ENCODE data around the gene CHST4.
"Not testable (repeated sequence)": the region's sequence is repeated elsewhere in the genome, so short reads cannot be mapped to it uniquely, and the experiment has no call there.

The CHST4 gene

GRCh38 chr16:71524566-71525553 lies 1.4 kb upstream of the CHST4 start:
- DNase-seq, result no peak

GRCh38 chr16:71528257-71528656 lies 2.0 kb downstream of the CHST4 start:
- DNase-seq, result no peak

GRCh38 chr16:71528863-71529262 lies 2.6 kb downstream of the CHST4 start:
- DNase-seq, result no peak

GRCh38 chr16:71532366-71532765 lies 6.1 kb downstream of the CHST4 start:
- DNase-seq, result no peak

- DNase-seq, result no peak
Observed at GRCh38 chr16:71536752-71537499, 10.7 kb downstream of the CHST4 start.

- DNase-seq, result peak; percentile 27
Observed at GRCh38 chr16:71537643-71538042, 11.4 kb downstream of the CHST4 start.

GRCh38 chr16:71542377-71542776 lies 16.2 kb downstream of the CHST4 start:
- DNase-seq, result peak; percentile 35

GRCh38 chr16:71547168-71547567 lies 20.9 kb downstream of the CHST4 start:
- no peak for DNase-seq

GRCh38 chr16:71552698-71553503 lies 26.7 kb downstream of the CHST4 start:
- DNase-seq, result no peak

GRCh38 chr16:71555230-71555891 lies 29.1 kb downstream of the CHST4 start:
- DNase-seq, result no peak

GRCh38 chr16:71557299-71557698 lies 31.1 kb downstream of the CHST4 start:
- DNase-seq, result no peak

GRCh38 chr16:71557954-71558582 lies 31.8 kb downstream of the CHST4 start:
- DNase-seq, result no peak

GRCh38 chr16:71559855-71560254 lies 33.6 kb downstream of the CHST4 start:
- DNase-seq, result no peak

- not testable (repeated sequence) for DNase-seq
Observed at GRCh38 chr16:71561886-71562285, 35.7 kb downstream of the CHST4 start.

GRCh38 chr16:71562552-71562951 lies 36.3 kb downstream of the CHST4 start:
- no peak for DNase-seq

GRCh38 chr16:71564335-71564967 lies 38.2 kb downstream of the CHST4 start:
- no peak for DNase-seq

GRCh38 chr16:71565812-71566700 lies 39.8 kb downstream of the CHST4 start:
- DNase-seq, result no peak

GRCh38 chr16:71567931-71568330 lies 41.7 kb downstream of the CHST4 start:
- DNase-seq, result no peak

GRCh38 chr16:71568551-71568950 lies 42.3 kb downstream of the CHST4 start:
- DNase-seq, result no peak

- DNase-seq, result no peak
Observed at GRCh38 chr16:71569621-71570020, 43.4 kb downstream of the CHST4 start.
